AG09309 (cell line): ENCODE results near the gene CD93.

Source experiments
- DNase-seq: peaks from one replicate; pipeline ENCODE4 v3.0.0-alpha.2; 2010; ENCODE audit warnings: low read depth
- H3K4me3 ChIP-seq: 2 replicates; pipeline ENCODE4 v1.5.1; 2011; ENCODE audit warnings: mild to moderate bottlenecking, low read depth, low read length, moderate library complexity; ENCODE audit not compliant: control insufficient read depth
- CTCF ChIP-seq: IDR thresholded peaks from 2 replicates; pipeline ENCODE4 v1.5.1; 2011; ENCODE audit warnings: mild to moderate bottlenecking, low read depth, low read length, inconsistent platforms; ENCODE audit not compliant: insufficient read depth, control insufficient read depth; ENCODE audit errors: missing control alignments

Gene CD93

DNA sequence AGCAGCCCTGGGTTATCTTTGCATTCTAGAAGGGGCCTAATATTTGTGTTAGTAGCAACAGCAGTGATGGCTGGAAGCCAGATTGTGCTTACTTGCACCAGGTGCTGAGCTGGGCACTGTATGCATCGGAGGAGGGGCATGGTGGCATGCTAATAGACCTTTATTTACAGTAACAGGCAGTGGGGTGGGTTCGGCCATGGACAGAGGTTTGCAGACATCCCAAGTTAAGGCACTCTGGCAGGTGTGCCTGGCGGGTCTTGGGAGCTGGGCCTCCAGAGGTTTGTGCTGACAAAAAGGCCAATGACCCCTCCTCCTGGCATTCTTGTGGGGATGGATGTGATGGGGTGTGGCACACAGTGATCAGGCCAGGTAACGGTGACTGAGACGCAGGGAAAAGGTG is 39.0 kb upstream of the CD93 start:
- DNase-seq = no peak
- H3K4me3 ChIP-seq = no peak overlapping the region
- TF ChIP-seq CTCF = no peak

GRCh38 chr20:23123886-23124285 is 37.8 kb upstream of the CD93 start:
- no peak for TF ChIP-seq CTCF
- H3K4me3 ChIP-seq = no peak overlapping the region

DNA sequence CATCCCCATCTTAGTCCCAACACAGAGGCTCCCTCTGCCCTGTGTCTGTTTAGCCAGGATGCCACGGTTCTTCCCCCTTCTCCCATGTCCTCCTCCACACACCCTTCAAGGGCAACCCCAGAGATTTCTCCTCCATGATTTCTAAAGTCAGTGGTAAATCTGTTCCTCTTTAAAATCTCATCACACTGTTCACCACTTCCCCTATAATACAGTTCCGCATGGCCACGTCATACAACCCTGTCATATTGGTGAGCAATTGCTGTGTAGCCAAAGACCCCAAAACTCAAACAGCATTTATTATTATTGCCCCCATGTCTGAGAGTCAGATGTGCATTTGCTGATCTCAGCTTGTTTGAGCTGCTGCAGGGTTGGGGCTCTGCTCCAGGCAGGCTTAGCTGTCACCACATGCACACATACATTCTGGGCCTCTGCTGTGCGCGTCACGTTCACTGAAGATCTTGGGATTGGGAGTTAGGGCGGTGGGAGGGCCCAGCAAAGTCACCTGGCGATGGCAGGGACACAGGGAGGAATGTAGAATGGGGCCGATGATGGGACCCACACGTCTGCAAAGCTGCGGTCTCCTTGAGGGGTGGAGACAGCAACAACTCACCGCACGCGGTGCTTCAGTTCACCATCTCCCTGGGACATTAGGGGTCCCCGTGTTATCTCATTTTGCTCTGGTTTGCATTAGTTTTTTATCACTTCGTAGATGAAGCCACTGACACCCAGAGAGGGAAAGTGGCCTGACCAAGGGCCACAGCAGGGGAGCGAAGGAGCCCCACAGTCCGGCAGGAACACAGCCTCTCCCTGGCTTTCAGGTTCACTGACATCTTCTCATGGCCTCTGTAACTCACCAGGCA is 36.9 kb upstream of the CD93 start:
- DNase-seq = no peak
- TF ChIP-seq CTCF = no peak
- no peak overlapping the region for H3K4me3 ChIP-seq

More at GRCh38 chr20:23123886-23124285, 37.8 kb upstream of the CD93 start:
- DNase-seq = no peak

GRCh38 chr20:23122321-23122720 is 36.2 kb upstream of the CD93 start:
- TF ChIP-seq CTCF = no peak
- H3K4me3 ChIP-seq = no peak overlapping the region
- DNase-seq = no peak

- H3K4me3 ChIP-seq = no peak overlapping the region
- DNase-seq = no peak
- no peak for TF ChIP-seq CTCF
Observed at GRCh38 chr20:23121751-23122320, 35.7 kb upstream of the CD93 start.

GRCh38 chr20:23120936-23121750 is 35.0 kb upstream of the CD93 start:
- no peak overlapping the region for H3K4me3 ChIP-seq
- DNase-seq = no peak
- no peak for TF ChIP-seq CTCF
